Thyroid gland (tissue), 4 donors: ENCODE measurements around the gene MUC2. TPM values are rescaled to one million over a fixed set of nuclear protein-coding genes. Genes with fewer than 3 reads are reported as not detected.

ENCODE experiments used
- DNase-seq, 2 donors: peaks; one replicate each; pipeline ENCODE4 v3.0.0-alpha.2; 2019
- H3K27ac ChIP-seq, 3 donors: fragments of 200-600 bp; sonication (generic); 1 replicate in 2 of 3; 2 replicates in 1 of 3; pipeline ENCODE4 v1.5.1; 2016 to 2019; ENCODE audit warnings: mild to moderate bottlenecking in 1 of 3, moderate library complexity in 1 of 3
- H3K27me3 ChIP-seq: fragments of 200-600 bp; sonication (generic); one replicate; pipeline ENCODE4 v1.5.1; 2019
- H3K36me3 ChIP-seq, 2 donors: fragments of 200-600 bp; sonication (generic); one replicate each; pipeline ENCODE4 v1.5.1; 2016 to 2019
- H3K4me1 ChIP-seq, 2 donors: fragments of 200-600 bp; sonication (generic); one replicate each; pipeline ENCODE4 v1.5.1; 2017 to 2019
- H3K4me3 ChIP-seq, 3 donors: fragments of 200-600 bp; sonication (generic); replicated peaks in 1 of 3; 1 replicate in 2 of 3; 2 replicates in 1 of 3; pipeline ENCODE4 v1.5.1; 2016; ENCODE audit warnings: mild to moderate bottlenecking in 1 of 3
- H3K9me3 ChIP-seq: fragments of 200-600 bp; sonication (generic); one replicate; pipeline ENCODE4 v1.5.1; 2017
- CTCF ChIP-seq, 6 experiments: fragments of 200-600 bp in 3 of 6; fragments of 450-650 bp in 3 of 6; sonication (generic) in 3 of 6; IDR thresholded peaks; one replicate each; pipeline ENCODE4 v1.5.1; 2016 to 2019; ENCODE audit warnings: antibody characterized with exemption in 6 of 6, mild to moderate bottlenecking in 2 of 6, inconsistent platforms in 1 of 6, moderate library complexity in 1 of 6
- POLR2A ChIP-seq, 2 donors: fragments of 450-650 bp; IDR thresholded peaks; one replicate each; pipeline ENCODE4 v1.6.1; 2017; ENCODE audit warnings: antibody characterized with exemption in 2 of 2, mild to moderate bottlenecking in 2 of 2, moderate library complexity in 1 of 2
- WGBS, 2 donors: methylation state at CpG; one replicate each; pipeline ENCODE4 v1.1.5; 2017; 5-methylcytosine and 5-hydroxymethylcytosine counted together
- intact Hi-C: fragments of 100-400 bp; cut with DNase I; formaldehyde crosslinking; loops from one replicate; pipeline ENCODE4 v1.15.1; 2023
- total RNA-seq, 4 donors: library from RNA; depleted of rRNA; stranded (reverse); fragments of >200 nt; gene quantifications; one replicate each; pipeline ENCODE4 v1.2.3, GENCODE V29; 2016

The MUC2 gene
- total RNA-seq, 4 donors from 2014 or later = not detected

GRCh38 chr11:1062075-1062820 lies 12.4 kb upstream of the MUC2 start:
- no peaks in the 10 kb centered on the region for H3K9me3 ChIP-seq
- DNase-seq = no peak
- H3K4me1 ChIP-seq = no peaks in the 10 kb centered on the region
- intact Hi-C loops = no loop called here
- no peaks in the 10 kb centered on the region for H3K27me3 ChIP-seq
- WGBS, 2 donors = 56 to 58% methylated on average over 9 of the region's 9 CpGs
- no peak overlapping the region for H3K4me3 ChIP-seq
- no peaks in the 10 kb centered on the region for H3K36me3 ChIP-seq
- no peak overlapping the region for H3K27ac ChIP-seq
- TF ChIP-seq POLR2A (IDR thresholded peaks at IDR 0.05) (no peak), CTCF (IDR thresholded peaks at IDR 0.05) (no peak)

- Histone ChIP-seq H3K27ac (no peak overlapping the region), H3K4me3 (no peak overlapping the region), H3K27me3 (no peaks in the 10 kb centered on the region), H3K9me3 (no peaks in the 10 kb centered on the region), H3K4me1 (no peaks in the 10 kb centered on the region), H3K36me3 (no peaks in the 10 kb centered on the region)
- no peak for DNase-seq
- TF ChIP-seq POLR2A (IDR thresholded peaks at IDR 0.05) = no peak
- TF ChIP-seq CTCF (IDR thresholded peaks at IDR 0.05) = no peak
- intact Hi-C loops = no loop called here
- 52 to 70% methylated on average over 3 of the region's 3 CpGs for WGBS, 2 donors
Measured at GRCh38 chr11:1064167-1064566, 10.5 kb upstream of the MUC2 start.

- DNase-seq = no peak
- intact Hi-C loops = no loop called here
- WGBS, 2 donors = 79 to 82% methylated on average over 8 of the region's 8 CpGs
- Histone ChIP-seq H3K27ac (no peak overlapping the region), H3K36me3 (no peaks in the 10 kb centered on the region), H3K4me3 (no peak overlapping the region), H3K27me3 (no peaks in the 10 kb centered on the region), H3K4me1 (no peaks in the 10 kb centered on the region), H3K9me3 (no peaks in the 10 kb centered on the region)
- TF ChIP-seq CTCF (IDR thresholded peaks at IDR 0.05) = no peak
- TF ChIP-seq POLR2A (IDR thresholded peaks at IDR 0.05) = no peak
Measured at GRCh38 chr11:1067812-1068496, 6.7 kb upstream of the MUC2 start.

GRCh38 chr11:1069740-1070139 lies 4.9 kb upstream of the MUC2 start:
- no peaks in the 10 kb centered on the region for H3K27me3 ChIP-seq
- no peaks in the 10 kb centered on the region for H3K4me1 ChIP-seq
- intact Hi-C loops = no loop called here
- DNase-seq = no peak
- no peaks in the 10 kb centered on the region for H3K9me3 ChIP-seq
- H3K4me3 ChIP-seq = no peak overlapping the region
- H3K27ac ChIP-seq = no peak overlapping the region
- no peaks in the 10 kb centered on the region for H3K36me3 ChIP-seq
- TF ChIP-seq CTCF (IDR thresholded peaks at IDR 0.05) (no peak), POLR2A (IDR thresholded peaks at IDR 0.05) (no peak)
